Sigmoid colon (tissue), 4 donors: ENCODE results near the gene ACLY.

Source experiments
- CTCF ChIP-seq, 4 experiments: fragments of 450-650 bp in 3 of 4; fragments of 200-600 bp in 1 of 4; IDR thresholded peaks; one replicate each; pipeline ENCODE4 v1.5.1; 2016 to 2019; ENCODE audit warnings: antibody characterized with exemption in 4 of 4, mild to moderate bottlenecking in 3 of 4, moderate library complexity in 2 of 4
- EP300 ChIP-seq, 4 donors: sonication (generic); formaldehyde crosslinking; IDR thresholded peaks; one replicate each; pipeline ENCODE4 v1.6.1; 2017; ENCODE audit warnings: antibody characterized with exemption in 4 of 4
- POLR2AphosphoS5 ChIP-seq, 4 donors: sonication (generic); formaldehyde crosslinking; IDR thresholded peaks; one replicate each; pipeline ENCODE4 v1.6.1; 2017; ENCODE audit warnings: antibody characterized with exemption in 4 of 4

- TF ChIP-seq CTCF (IDR thresholded peaks at IDR 0.05): no peak
- TF ChIP-seq POLR2AphosphoS5 (IDR thresholded peaks at IDR 0.05): no peak
- TF ChIP-seq EP300 (IDR thresholded peaks at IDR 0.05): no peak
Measured at GRCh38 chr17:41967921-41968578, 49.3 kb upstream of the ACLY start.
